Activated CD4-positive, alpha-beta memory T cell treated with anti-CD3 and anti-CD28 coated beads, Interleukin-2, amount 10 ng/mL, durations not matched to agents 7 days and 5 days (primary cell): ENCODE measurements around the gene TLR3. TPM values are rescaled to one million over a fixed set of nuclear protein-coding genes. Genes with fewer than 3 reads are reported as not detected.

ENCODE experiments used
- CTCF ChIA-PET: fragments of 350-600 bp; sonication (Branson Sonifier 250); formaldehyde crosslinking; loops from one replicate; lab custom pipeline; 2021; ENCODE audit warnings: antibody characterized with exemption, inconsistent platforms; lab: Charles Lee
- POLR2A ChIA-PET: fragments of 350-600 bp; sonication (Branson Sonifier 250); formaldehyde crosslinking; loops from one replicate; lab custom pipeline; 2021; ENCODE audit warnings: antibody characterized with exemption; lab: Charles Lee
- DNase-seq: peaks from one replicate; pipeline ENCODE4 v3.0.0-alpha.2; 2020
- H3K27ac Mint-ChIP-seq: one replicate; pipeline ENCODE4 v1.8.0; 2021; ENCODE audit warnings: mild to moderate bottlenecking, mixed read lengths
- H3K27me3 Mint-ChIP-seq: one replicate; pipeline ENCODE4 v1.8.0; 2021; ENCODE audit warnings: mixed read lengths
- H3K36me3 Mint-ChIP-seq: one replicate; pipeline ENCODE4 v1.8.0; 2021; ENCODE audit warnings: low read depth, mixed read lengths
- H3K4me1 Mint-ChIP-seq: one replicate; pipeline ENCODE4 v1.8.0; 2021; ENCODE audit warnings: mixed read lengths
- H3K4me3 Mint-ChIP-seq: one replicate; pipeline ENCODE4 v1.8.0; 2021; ENCODE audit warnings: mild to moderate bottlenecking, mixed read lengths
- H3K9me3 Mint-ChIP-seq: one replicate; pipeline ENCODE4 v1.8.0; 2021; ENCODE audit warnings: mixed read lengths
- total RNA-seq, 2 experiments: library from RNA; stranded (reverse); gene quantifications; one replicate each; pipeline ENCODE4 v1.2.3, GENCODE V29; 2021

Gene TLR3
- total RNA-seq, 2 experiments from 2014 or later, result 2.2 to 3.3 TPM

GRCh38 chr4:186132577-186133242 lies 63.8 kb downstream of the TLR3 start:
- ChIA-PET POLR2A (no interaction called here), CTCF (no interaction called here)
- peaks cover 22% of the 10 kb centered on the region for H3K4me1 Mint-ChIP-seq
- DNase-seq, result no peak
- no peaks in the 10 kb centered on the region for H3K9me3 Mint-ChIP-seq
- H3K36me3 Mint-ChIP-seq, result no peaks in the 10 kb centered on the region
- H3K27me3 Mint-ChIP-seq, result peaks cover 8% of the 10 kb centered on the region
- H3K27ac Mint-ChIP-seq, result no peak overlapping the region
- H3K4me3 Mint-ChIP-seq, result no peak overlapping the region

DNA sequence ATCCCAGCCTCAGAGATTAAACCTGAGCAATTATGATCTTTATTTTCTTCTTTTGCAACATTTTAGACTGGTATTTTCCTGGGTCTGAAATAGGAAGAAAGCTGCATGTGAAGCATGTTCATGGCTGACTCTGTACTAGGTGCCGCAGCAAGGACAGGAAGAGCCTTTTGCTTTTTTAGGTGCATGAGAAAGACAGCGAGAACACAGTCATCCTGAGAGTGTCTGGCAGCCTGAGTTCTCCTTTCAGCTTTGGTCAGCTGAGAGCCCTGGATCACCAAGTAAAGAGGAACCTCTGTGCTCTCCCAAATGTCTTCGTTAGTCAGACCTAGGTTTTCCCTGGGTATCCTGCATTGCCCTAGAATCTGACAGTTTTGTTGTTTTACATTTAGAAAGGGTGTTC lies 65.3 kb downstream of the TLR3 start:
- POLR2A ChIA-PET, result interaction anchor here (0.7 kb wide), 1 partner anchor 521 kb away, joined by 3 read pairs; no protein-coding TSS in a partner anchor
- Mint-ChIP-seq H3K27ac (no peak overlapping the region), H3K4me1 (peaks cover 22% of the 10 kb centered on the region), H3K9me3 (no peaks in the 10 kb centered on the region), H3K27me3 (peaks cover 10% of the 10 kb centered on the region), H3K4me3 (no peak overlapping the region), H3K36me3 (no peaks in the 10 kb centered on the region)
- peak; percentile 27 for DNase-seq
- CTCF ChIA-PET, result interaction anchor here (1.3 kb wide), 1 partner anchor 95 kb away, joined by 3 read pairs; no protein-coding TSS in a partner anchor

DNA sequence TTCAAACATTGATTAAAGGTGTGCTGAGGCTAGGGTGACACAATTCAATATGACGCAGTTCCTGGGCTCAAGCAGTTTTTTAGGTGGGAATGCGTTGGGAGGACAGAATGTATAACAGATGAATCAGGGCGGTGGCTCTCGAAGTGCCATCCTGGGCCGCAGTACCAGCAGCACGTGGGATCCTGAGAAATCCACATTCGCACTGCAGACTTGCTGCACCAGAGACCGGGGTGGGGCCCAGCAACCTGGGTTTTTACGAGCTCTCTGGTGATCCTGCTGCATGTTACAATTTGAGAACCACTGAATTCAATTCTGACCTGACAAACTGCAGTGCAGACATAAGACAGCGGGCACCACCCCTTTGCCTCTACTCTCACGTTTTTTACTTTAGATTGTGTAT lies 65.9 kb downstream of the TLR3 start:
- POLR2A ChIA-PET, result no interaction called here
- DNase-seq, result no peak
- peaks cover 10% of the 10 kb centered on the region for H3K27me3 Mint-ChIP-seq
- no peak overlapping the region for H3K27ac Mint-ChIP-seq
- CTCF ChIA-PET, result interaction anchor here (1.3 kb wide), 1 partner anchor 96 kb away, joined by 3 read pairs; no protein-coding TSS in a partner anchor
- no peaks in the 10 kb centered on the region for H3K36me3 Mint-ChIP-seq
- peaks cover 22% of the 10 kb centered on the region for H3K4me1 Mint-ChIP-seq
- no peaks in the 10 kb centered on the region for H3K9me3 Mint-ChIP-seq
- no peak overlapping the region for H3K4me3 Mint-ChIP-seq

GRCh38 chr4:186137196-186137794 lies 68.3 kb downstream of the TLR3 start:
- DNase-seq, result no peak
- POLR2A ChIA-PET, result no interaction called here
- Mint-ChIP-seq H3K4me1 (peaks cover 22% of the 10 kb centered on the region), H3K4me3 (no peak overlapping the region), H3K9me3 (no peaks in the 10 kb centered on the region), H3K27ac (no peak overlapping the region), H3K36me3 (no peaks in the 10 kb centered on the region), H3K27me3 (peaks cover 11% of the 10 kb centered on the region)
- CTCF ChIA-PET, result interaction anchor here (0.6 to 3.2 kb wide), 13 partner anchors 9 to 541 kb away, joined by 3 to 37 read pairs (median 6); partner anchors contain the start of genes CYP4V2 and TLR3

Other genes with a start within 250 kb of the TLR3 start
- under 1 TPM in 1 of 2 experiments, not detected in 1; 0.38 TPM for gene FAM149A, start 35.5 kb downstream of the TLR3 start, total RNA-seq
- gene CYP4V2, start 122.4 kb downstream of the TLR3 start, total RNA-seq, result 10 to 100 TPM; 10.0 to 10.9 TPM
- not detected for gene KLKB1, start 158.4 kb downstream of the TLR3 start, total RNA-seq
- not detected for gene F11, start 197.0 kb downstream of the TLR3 start, total RNA-seq